ENCODE results near the gene IL10RB.
"Not testable (repeated sequence)": the region's sequence is repeated elsewhere in the genome, so short reads cannot be mapped to it uniquely, and the experiment has no call there.

Gene IL10RB

DNA sequence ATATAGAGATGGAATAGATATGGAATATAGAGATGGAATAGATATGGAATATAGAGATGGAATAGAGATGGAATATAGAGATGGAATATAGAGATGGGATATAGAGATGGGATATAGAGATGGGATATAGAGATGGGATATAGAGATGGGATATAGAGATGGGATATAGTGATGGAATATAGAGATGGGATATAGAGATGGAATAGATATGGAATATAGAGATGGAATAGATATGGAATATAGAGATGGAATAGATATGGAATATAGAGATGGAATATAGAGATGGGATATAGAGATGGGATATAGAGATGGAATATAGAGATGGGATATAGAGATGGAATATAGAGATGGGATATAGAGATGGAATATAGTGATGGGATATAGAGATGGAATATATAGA, 57.4 kb downstream of the IL10RB start:
- not testable (repeated sequence) for FAIRE-seq

DNA sequence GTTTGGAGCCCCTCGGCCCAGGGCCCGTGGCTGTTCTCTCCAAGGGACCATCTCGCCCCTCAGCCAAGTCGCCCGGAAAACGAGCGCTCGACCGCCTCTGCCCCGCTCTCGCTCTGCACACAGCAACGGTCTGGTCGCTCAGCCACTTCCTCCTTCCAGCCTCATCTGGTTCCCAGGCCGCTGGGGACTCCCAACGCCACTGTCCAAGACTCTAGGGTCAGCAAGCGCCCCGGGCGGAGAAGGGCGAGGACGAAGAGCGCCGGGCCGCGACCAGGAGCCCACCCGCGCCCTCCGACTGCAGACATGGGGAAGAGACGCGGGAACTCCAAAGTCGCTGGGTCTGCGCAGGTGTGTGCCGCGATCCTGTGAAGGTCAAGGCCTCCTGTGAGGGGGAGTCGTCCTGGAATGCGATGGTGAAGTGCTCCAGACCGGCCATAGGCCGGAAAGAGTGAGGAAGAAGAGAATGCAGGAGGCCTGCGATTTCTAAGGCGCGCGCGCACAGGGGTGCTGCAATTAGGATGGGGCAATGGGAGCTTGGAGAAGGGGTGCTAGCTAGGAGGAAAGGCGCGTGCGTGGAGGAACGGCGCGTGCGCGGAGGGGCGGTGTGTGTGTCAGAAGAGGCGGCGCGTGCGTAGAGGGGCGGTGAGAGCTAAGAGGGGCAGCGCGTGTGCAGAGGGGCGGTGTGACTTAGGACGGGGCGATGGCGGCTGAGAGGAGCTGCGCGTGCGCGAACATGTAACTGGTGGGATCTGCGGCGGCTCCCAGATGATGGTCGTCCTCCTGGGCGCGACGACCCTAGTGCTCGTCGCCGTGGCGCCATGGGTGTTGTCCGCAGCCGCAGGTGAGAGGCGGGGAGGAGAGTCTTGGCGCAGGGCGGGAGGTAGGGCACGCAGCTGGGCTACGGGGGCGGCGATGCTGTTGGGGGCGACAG, 58.4 kb downstream of the IL10RB start, which contains the start of gene IFNAR1:
TSS of gene IFNAR1 (plus strand) at position 680 of the 931 bp plus-strand sequence. CDS start at position 766, 86 bp downstream.
- FAIRE-seq (peak; percentile 94), DNase-seq (ENCODE audit: extremely low spot score, insufficient read length, low read depth) (peak; percentile 90)

More for the DNA sequence above, 57.4 kb downstream of the IL10RB start:
- not testable (repeated sequence) for DNase-seq (ENCODE audit: extremely low spot score, insufficient read length, low read depth)

- DNase-seq (ENCODE audit: extremely low spot score, insufficient read length, low read depth), result no peak
- peak; percentile 63 for FAIRE-seq
These were observed 59.3 kb downstream of the IL10RB start for GRCh38 chr21:33325222-33326067.

DNA sequence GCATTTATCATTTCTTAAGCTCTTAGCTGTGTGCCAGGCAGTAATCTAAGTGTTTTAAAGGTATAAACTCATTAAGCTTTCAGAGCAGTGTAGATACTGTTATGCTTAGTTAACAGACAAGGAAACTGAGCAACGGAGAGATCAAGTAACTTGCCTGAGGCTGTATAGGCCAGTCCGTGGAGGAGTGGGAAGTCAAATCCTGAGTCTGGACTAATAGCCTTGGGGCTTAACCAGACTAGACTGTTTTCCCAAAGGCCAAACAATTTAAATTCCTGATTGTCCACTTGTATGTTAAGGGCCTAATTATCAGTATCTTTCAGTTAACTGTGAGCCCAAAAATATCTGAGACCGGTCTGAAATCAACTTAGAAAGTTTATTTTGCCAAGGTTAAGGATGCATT, 61.2 kb downstream of the IL10RB start:
- DNase-seq (ENCODE audit: extremely low spot score, insufficient read length, low read depth) (no peak), FAIRE-seq (no peak)

DNA sequence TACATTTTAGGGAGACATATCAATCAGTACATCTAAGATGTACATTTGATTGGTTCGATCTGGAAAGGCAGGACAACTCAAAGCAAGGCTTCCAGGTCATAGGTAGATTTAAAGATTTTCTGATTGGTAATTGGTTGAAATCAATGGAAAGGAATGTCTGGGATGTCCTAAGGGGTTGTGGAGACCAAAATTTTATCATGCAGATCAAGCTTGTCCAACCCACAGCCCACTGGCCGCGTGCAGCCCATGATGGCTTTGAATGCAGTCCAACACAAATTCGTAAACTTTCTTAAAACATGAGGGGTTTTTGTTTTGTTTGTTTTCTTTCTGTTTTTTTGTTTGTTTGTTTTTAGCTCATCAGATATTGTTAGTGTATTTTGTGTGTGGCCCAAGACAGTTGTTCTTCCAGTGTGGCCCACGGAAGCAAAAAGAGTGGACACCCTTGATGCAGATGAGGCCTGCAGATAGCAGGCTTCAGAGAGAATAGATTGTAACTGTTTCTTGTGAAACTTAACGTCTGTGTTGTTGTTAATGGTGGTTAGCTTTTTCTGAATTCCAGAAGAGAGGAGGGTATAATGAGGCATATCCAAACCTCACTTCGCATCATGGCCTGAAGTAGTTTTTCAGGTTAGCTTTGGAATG, 61.7 kb downstream of the IL10RB start:
- no peak for DNase-seq (ENCODE audit: extremely low spot score, insufficient read length, low read depth)
- FAIRE-seq, result no peak

- DNase-seq (ENCODE audit: extremely low spot score, insufficient read length, low read depth) (no peak), FAIRE-seq (no peak)
These were observed 64.6 kb downstream of the IL10RB start for GRCh38 chr21:33330726-33331125.

DNA sequence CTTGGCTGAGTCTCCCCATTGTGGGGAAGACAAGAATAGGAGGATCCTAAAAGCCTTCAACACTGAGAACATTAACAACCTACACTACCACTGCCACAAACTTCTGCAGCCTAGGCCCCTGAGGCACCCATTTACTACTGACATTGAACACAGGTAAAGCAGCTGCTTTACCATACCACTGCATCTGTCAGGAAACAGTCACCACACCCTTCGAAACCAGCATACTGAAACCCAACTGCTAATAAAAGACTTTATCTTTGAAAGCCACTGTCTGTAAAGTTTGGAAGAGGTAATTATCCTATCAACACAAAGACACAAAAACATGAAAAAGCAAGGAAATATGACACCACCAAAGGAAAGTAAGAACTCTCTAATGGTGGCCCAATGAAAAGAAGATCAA, 66.0 kb downstream of the IL10RB start:
- FAIRE-seq (peak; percentile 85), DNase-seq (ENCODE audit: extremely low spot score, insufficient read length, low read depth) (peak; percentile 28)

DNA sequence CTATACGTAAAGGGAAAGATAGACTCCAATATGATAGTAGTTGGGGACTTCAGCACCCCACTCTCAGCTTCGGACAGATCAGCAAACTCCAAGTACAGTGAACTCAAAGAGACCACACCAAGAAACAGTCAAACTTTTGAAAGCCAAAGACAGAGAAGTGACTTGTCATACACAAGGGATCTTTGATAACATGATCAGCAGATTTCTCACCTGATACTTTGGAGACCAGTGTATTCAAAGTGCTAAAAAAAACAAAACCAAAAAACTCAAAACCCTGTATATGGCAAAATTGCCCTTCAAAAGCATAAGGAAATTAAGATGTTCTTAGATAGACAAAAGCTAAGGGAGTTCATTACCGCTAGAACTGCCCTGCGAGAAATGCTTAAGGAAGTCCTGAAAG, 68.0 kb downstream of the IL10RB start:
- FAIRE-seq, result no peak

DNA sequence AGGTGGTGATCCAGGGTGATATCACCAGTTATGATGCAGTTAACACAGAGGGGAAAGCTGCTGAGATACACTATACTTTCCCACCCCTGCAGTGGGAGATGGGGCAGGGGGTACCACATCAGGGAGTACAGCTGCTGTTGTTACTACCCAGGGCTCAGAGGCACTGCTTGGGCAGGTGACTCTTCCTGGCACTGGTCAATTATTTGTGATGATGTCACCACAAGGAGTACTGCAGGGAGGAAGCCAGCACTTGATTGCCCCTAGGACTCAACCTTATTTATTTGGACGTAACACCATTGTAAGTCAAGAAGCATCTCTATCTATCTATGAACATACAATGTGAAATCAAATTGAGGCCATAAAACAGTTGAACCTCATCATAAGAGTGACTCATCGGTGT, 68.7 kb downstream of the IL10RB start:
- FAIRE-seq (no peak), DNase-seq (ENCODE audit: extremely low spot score, insufficient read length, low read depth) (no peak)

More for the DNA sequence above, 68.0 kb downstream of the IL10RB start:
- no peak for DNase-seq (ENCODE audit: extremely low spot score, insufficient read length, low read depth)

- DNase-seq (ENCODE audit: extremely low spot score, insufficient read length, low read depth) (no peak), FAIRE-seq (peak; percentile 62)
These were observed 73.0 kb downstream of the IL10RB start for GRCh38 chr21:33339135-33339534.

DNA sequence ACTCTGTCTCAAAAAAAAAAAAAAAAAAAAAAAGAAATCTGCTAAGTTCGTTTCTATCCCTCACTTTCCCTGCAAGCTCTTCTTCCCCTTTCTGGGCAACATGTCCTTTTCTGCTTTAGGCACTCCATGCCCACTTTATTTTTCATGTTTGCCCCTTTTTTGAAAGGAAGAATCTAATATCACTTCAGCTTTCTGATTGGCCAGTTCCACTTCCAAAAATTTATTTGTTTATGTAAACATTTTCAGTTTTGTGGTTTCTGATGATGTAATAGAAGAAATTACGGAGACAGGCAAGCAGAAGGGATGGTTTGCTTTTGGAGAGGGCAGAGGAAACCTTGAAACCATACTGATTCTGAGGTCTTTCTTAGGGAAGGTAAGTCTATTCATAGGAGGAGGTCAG, 73.8 kb downstream of the IL10RB start:
- DNase-seq (ENCODE audit: extremely low spot score, insufficient read length, low read depth), result no peak
- no peak for FAIRE-seq

DNA sequence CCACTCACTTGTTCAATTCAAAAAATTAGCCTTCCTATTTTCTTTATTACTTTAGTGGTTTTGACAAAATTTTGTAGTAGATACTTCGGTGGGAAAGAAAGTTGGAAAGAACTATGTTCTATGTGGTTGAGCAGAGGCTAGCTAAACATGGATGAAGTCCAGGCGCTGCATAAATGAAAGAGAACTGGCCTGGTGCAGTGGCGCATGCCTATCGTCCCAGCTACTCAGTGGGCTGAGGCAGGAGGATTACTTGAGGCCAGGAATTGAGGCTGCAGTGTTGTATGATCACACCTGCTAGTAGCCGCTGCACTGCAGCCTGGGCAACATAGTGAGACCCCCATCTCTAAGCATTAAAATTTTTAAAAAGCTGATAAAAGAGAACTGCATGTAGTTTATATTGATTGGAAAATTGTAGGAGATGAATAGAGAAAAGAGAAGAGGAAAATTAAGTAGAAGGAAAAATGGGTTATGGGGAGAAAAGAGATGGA, 79.6 kb downstream of the IL10RB start:
- FAIRE-seq (no peak), DNase-seq (ENCODE audit: extremely low spot score, insufficient read length, low read depth) (no peak)
